Bronchial epithelial cell (primary cell): ENCODE measurements around the gene PADI3. TPM values are rescaled to one million over a fixed set of nuclear protein-coding genes. Genes with fewer than 3 reads are reported as not detected.

Source experiments
- DNase-seq: peaks from one replicate; pipeline ENCODE4 v3.0.0-alpha.2; 2010; ENCODE audit warnings: low read depth
- FAIRE-seq: peaks from 2 replicates; lab custom pipeline; 2011; peaks lifted over from hg19 to GRCh38; lab: Jason Lieb, UNC
- H3K27me3 ChIP-seq: 2 replicates; pipeline ENCODE4 v1.5.1; 2011; ENCODE audit warnings: low read length; ENCODE audit not compliant: control insufficient read depth, insufficient read depth
- H3K36me3 ChIP-seq: 2 replicates; pipeline ENCODE4 v1.5.1; 2011; ENCODE audit warnings: low read length; ENCODE audit not compliant: control insufficient read depth, insufficient read depth
- H3K4me3 ChIP-seq: 2 replicates; pipeline ENCODE4 v1.5.1; 2011; ENCODE audit warnings: mild to moderate bottlenecking, low read depth, low read length, control low read depth
- total RNA-seq: library from RNA; depleted of rRNA; stranded (reverse); fragments of >200 nt; gene quantifications from 2 replicates; pipeline ENCODE4 v1.2.1, GENCODE V29; 2014
- TF ChIP-seq, protein P1 (sequence below): IDR thresholded peaks from 2 replicates; pipeline ENCODE4 v1.5.1; 2011; ENCODE audit warnings: mild to moderate bottlenecking, moderate library complexity, low read length, control low read depth, inconsistent platforms; ENCODE audit not compliant: insufficient read depth, severe bottlenecking

PADI3 gene
- total RNA-seq, 1 donor from 2014 or later, result 0.26 TPM

DNA sequence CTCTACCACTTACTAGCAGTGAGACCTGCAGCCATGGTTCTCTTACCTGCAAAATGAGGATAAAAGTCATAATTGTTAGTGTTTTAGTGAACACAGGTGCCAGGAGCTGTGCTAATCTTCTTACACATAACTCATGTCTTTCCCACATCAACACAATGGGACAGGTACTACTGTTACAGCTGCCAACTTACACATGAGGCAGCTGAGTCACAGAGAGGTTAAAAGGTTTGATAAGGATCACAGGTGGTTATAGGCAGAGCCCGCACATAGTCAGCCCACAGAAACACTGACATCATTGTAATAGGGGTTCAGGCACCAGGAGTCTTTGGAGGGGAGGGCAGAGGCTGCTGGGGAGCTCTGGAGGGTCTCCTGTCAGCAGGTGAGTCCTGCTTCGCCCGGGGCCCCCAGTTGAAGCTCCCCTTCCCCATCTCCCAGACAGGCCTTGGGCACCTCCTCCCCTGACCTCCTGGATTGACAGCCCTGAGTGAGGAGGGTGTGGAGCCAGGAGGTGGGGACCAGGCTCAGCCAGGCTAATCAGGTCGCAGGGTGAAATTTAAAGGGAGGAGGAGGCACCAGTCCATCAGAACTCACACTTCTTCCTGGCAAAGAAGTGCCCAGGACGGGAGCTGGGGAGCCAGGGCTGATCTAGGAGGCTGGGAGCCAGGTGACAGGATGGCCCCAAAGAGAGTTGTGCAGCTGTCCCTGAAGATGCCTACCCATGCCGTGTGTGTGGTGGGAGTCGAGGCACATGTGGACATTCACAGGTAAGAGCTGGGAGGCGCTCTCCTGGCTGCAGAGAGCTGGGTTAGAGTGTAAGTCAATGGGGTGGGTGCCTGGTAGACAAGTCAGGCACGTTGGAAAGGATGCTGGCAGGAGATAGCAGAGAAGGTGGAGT lies 44.1 kb upstream of the PADI3 start, which contains the start of gene PADI1:
PADI1 (plus strand) TSS at position 583 of the 895 bp plus-strand sequence; CDS start at position 673, 90 bp downstream.
- TF ChIP-seq, protein P1, sequence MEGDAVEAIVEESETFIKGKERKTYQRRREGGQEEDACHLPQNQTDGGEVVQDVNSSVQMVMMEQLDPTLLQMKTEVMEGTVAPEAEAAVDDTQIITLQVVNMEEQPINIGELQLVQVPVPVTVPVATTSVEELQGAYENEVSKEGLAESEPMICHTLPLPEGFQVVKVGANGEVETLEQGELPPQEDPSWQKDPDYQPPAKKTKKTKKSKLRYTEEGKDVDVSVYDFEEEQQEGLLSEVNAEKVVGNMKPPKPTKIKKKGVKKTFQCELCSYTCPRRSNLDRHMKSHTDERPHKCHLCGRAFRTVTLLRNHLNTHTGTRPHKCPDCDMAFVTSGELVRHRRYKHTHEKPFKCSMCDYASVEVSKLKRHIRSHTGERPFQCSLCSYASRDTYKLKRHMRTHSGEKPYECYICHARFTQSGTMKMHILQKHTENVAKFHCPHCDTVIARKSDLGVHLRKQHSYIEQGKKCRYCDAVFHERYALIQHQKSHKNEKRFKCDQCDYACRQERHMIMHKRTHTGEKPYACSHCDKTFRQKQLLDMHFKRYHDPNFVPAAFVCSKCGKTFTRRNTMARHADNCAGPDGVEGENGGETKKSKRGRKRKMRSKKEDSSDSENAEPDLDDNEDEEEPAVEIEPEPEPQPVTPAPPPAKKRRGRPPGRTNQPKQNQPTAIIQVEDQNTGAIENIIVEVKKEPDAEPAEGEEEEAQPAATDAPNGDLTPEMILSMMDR, result no peak
- no peaks in the 10 kb centered on the region for H3K27me3 ChIP-seq
- H3K4me3 ChIP-seq, result no peak within 1 kb of the TSS
- peak; percentile 80 for DNase-seq
- H3K36me3 ChIP-seq, result no peaks in the 10 kb centered on the region
- peak; percentile 94 for FAIRE-seq

DNA sequence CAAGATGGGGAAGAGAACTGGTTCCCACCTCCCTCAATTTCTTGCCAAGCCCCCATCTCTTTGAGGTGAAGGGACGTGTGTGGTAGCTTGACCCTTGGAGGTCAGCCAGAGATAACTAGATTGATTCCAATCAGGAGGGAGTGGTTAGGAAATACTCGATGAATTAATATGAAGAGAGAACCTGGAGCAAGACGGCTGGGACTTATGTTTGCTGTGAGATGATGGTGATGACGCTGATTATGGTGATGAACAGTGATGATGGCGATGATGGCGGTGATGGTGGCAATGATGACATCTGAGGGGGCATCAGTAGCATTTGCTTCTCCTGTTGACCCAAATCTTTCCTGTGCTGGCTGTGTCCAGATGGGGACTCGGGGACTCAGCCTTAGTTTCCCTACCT lies 43.2 kb upstream of the PADI3 start:
- no peak overlapping the region for H3K4me3 ChIP-seq
- no peak for FAIRE-seq

DNA sequence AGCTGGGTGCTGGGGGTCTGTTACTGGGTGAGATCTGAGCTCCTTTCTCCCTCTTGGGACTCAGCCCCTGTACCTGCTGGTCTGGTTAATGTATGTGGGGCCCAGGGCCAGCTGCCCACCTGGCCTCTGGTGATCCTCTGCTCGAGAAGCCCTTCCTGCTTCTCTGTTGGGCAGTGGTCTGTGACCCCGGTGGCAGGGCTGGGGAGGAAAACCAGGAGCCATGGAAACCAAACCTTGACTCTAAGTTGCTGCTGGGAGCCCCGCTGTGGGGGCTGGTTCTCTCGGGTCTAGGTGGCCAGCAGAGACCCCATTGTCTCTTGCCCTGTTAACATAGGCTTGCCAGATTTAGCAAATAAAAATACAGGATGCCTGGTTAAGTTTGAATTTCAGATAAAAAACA lies 42.7 kb upstream of the PADI3 start:
- no peaks in the 10 kb centered on the region for H3K27me3 ChIP-seq

More for the DNA sequence above, 43.2 kb upstream of the PADI3 start:
- Histone ChIP-seq H3K27me3 (no peaks in the 10 kb centered on the region), H3K36me3 (no peaks in the 10 kb centered on the region)
- TF ChIP-seq, protein P1, result no peak
- no peak for DNase-seq

DNA sequence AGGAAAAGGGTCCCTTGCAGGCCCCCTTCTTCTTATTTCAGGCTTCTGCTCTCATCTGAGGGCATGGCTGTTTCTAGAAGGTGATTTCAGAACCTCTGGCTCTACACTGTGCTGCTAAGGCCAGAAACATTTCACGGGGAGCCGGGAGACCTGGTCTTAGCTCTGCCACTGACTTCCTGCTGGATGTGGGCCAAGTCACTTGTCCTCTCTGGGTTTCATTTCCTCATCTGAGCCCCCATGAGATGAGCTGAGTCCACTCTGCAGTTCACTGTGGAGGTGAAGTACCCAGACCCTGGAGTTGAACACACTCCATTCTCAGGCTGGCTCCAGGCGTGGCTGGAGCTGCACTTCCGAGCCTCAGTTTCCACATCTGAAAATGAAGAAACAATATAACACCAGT lies 41.9 kb upstream of the PADI3 start:
- FAIRE-seq (no peak), DNase-seq (no peak)
- no peaks in the 10 kb centered on the region for H3K36me3 ChIP-seq
- no peak overlapping the region for H3K4me3 ChIP-seq
- H3K27me3 ChIP-seq, result no peaks in the 10 kb centered on the region
- TF ChIP-seq, protein P1, result no peak

More for the DNA sequence above, 42.7 kb upstream of the PADI3 start:
- Histone ChIP-seq H3K36me3 (no peaks in the 10 kb centered on the region), H3K4me3 (no peak overlapping the region)
- no peak for DNase-seq
- TF ChIP-seq, protein P1, result no peak
- no peak for FAIRE-seq

DNA sequence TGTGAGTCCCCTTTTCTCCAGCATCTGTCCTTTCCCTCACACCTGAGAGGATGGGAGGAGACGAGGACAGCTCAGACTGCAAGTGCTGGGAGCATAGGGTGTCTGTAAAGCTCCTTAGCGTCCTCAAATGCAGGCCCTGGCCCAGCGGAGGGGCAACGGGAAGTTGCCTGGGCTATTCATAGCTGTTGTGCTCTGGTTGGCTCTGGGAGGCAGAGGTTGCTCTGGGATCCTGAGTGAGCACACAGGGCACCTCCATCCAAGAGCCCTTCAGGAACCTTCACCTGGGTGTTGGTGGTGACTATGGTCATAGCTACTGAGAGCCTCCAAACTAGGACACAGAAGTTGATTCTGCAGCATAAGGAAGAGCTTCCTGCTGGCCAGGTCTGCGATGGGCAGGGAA lies 41.4 kb upstream of the PADI3 start:
- H3K27me3 ChIP-seq, result no peaks in the 10 kb centered on the region
- H3K4me3 ChIP-seq, result no peak overlapping the region
- FAIRE-seq (no peak), DNase-seq (no peak)
- TF ChIP-seq, protein P1, result no peak
- no peaks in the 10 kb centered on the region for H3K36me3 ChIP-seq
